Endothelial cell of umbilical vein (primary cell): ENCODE data around the gene PLXNA3. TPM values are rescaled to one million over a fixed set of nuclear protein-coding genes. Genes with fewer than 3 reads are reported as not detected.

Experiments
- BruUV-seq: library from RNA; stranded (reverse); fragments of 400-500 nt; replicated peaks from 2 replicates; lab custom pipeline; 2021; lab: Mats Ljungman, UMichigan
- CTCF ChIA-PET: fragments of 300-600, 350-600 bp; sonication (Branson Sonifier 250); formaldehyde crosslinking; loops from one replicate; lab custom pipeline; 2021; ENCODE audit warnings: antibody characterized with exemption, inconsistent platforms; lab: Charles Lee
- POLR2A ChIA-PET: fragments of 300-600, 350-600 bp; sonication (Branson Sonifier 250); formaldehyde crosslinking; loops from one replicate; lab custom pipeline; 2021; ENCODE audit warnings: antibody characterized with exemption, inconsistent platforms; lab: Charles Lee
- DNase-seq: peaks from one replicate; pipeline ENCODE4 v3.0.0-alpha.2; 2011; ENCODE audit warnings: low read depth, low spot score
- FAIRE-seq: peaks from 2 replicates; lab custom pipeline; 2011; peaks lifted over from hg19 to GRCh38; lab: Jason Lieb, UNC
- H2AFZ ChIP-seq: 2 replicates; pipeline ENCODE4 v1.6.0; 2012; ENCODE audit warnings: low read depth, low read length, control low read depth, inconsistent platforms
- H3K27ac ChIP-seq: 2 replicates; pipeline ENCODE4 v1.5.1; 2011; ENCODE audit warnings: low read depth, mild to moderate bottlenecking, control low read depth, low read length, moderate library complexity; ENCODE audit not compliant: insufficient read depth
- H3K27me3 ChIP-seq, 2 experiments: 2 replicates each; pipeline versions ENCODE4 v1.6.0 to v1.6.1; 2011; ENCODE audit warnings: low read length in 2 of 2, mixed read lengths in 1 of 2; ENCODE audit not compliant: control insufficient read depth in 2 of 2, insufficient read depth in 2 of 2
- H3K36me3 ChIP-seq, 2 experiments: 2 replicates in 1 of 2; 3 replicates in 1 of 2; pipeline ENCODE4 v1.5.1; 2011; ENCODE audit warnings: low read length in 2 of 2, mild to moderate bottlenecking in 1 of 2, moderate library complexity in 1 of 2; ENCODE audit not compliant: control insufficient read depth in 2 of 2, insufficient read depth in 2 of 2; ENCODE audit errors: extremely low read depth in 1 of 2
- H3K4me1 ChIP-seq: 3 replicates; pipeline ENCODE4 v1.5.1; 2011; ENCODE audit warnings: mild to moderate bottlenecking, low read length; ENCODE audit not compliant: control insufficient read depth, insufficient read depth; ENCODE audit errors: extremely low read depth
- H3K4me2 ChIP-seq: 2 replicates; pipeline ENCODE4 v1.6.1; 2011; ENCODE audit warnings: low read length, control low read depth, mixed read lengths; ENCODE audit not compliant: insufficient read depth
- H3K4me3 ChIP-seq, 3 experiments: fragments of 200-600 bp in 1 of 3; sonication (generic), shearing (Covaris generic) in 1 of 3; replicated peaks in 1 of 3; 2 replicates each; pipeline ENCODE4 v1.5.1; 2011 to 2016; ENCODE audit warnings: control low read depth in 3 of 3, low read length in 3 of 3, mild to moderate bottlenecking in 2 of 3, inconsistent platforms in 1 of 3, low read depth in 1 of 3, moderate library complexity in 1 of 3; ENCODE audit not compliant: insufficient read depth in 1 of 3
- H3K79me2 ChIP-seq: 2 replicates; pipeline ENCODE4 v1.6.0; 2012; ENCODE audit warnings: low read length, inconsistent platforms; ENCODE audit not compliant: control insufficient read depth, insufficient read depth
- H3K9ac ChIP-seq: replicated peaks from 2 replicates; pipeline ENCODE3; 2011; ENCODE audit warnings: low read length, control low read depth; ENCODE audit not compliant: insufficient read depth; ENCODE audit errors: extremely low read depth
- H3K9me1 ChIP-seq: replicated peaks from 3 replicates; pipeline ENCODE4 v1.6.0; 2011; ENCODE audit warnings: mild to moderate bottlenecking, low read length; ENCODE audit not compliant: control insufficient read depth, insufficient read depth; ENCODE audit errors: extremely low read depth
- H3K9me3 ChIP-seq: replicated peaks from 2 replicates; pipeline ENCODE4 v1.5.1; 2012; ENCODE audit warnings: low read length, inconsistent platforms; ENCODE audit not compliant: control insufficient read depth, insufficient read depth
- H4K20me1 ChIP-seq: replicated peaks from 2 replicates; pipeline ENCODE3; 2011; ENCODE audit warnings: mild to moderate bottlenecking, low read length; ENCODE audit not compliant: control insufficient read depth, insufficient read depth; ENCODE audit errors: extremely low read depth
- EZH2 ChIP-seq: IDR thresholded peaks from 2 replicates; pipeline ENCODE4 v1.6.1; 2012; ENCODE audit warnings: borderline replicate concordance, low read depth, mild to moderate bottlenecking, moderate library complexity, low read length, inconsistent platforms; ENCODE audit not compliant: severe bottlenecking
- FOS ChIP-seq: IDR thresholded peaks from 2 replicates; pipeline ENCODE4 v1.6.1; 2011; ENCODE audit warnings: mild to moderate bottlenecking, low read length, moderate library complexity, borderline replicate concordance; ENCODE audit not compliant: insufficient read depth
- GATA2 ChIP-seq: IDR thresholded peaks from 2 replicates; pipeline ENCODE4 v1.7.0; 2011; ENCODE audit warnings: low read depth, mild to moderate bottlenecking, moderate library complexity, mixed read lengths, low read length; ENCODE audit not compliant: insufficient read length, insufficient read depth
- JUN ChIP-seq: IDR thresholded peaks from 2 replicates; pipeline ENCODE4 v1.6.1; 2011; ENCODE audit warnings: borderline replicate concordance, low read depth; ENCODE audit not compliant: insufficient read length, insufficient read depth
- MYC ChIP-seq: IDR thresholded peaks from one replicate; pipeline ENCODE4 v1.6.1; 2011; ENCODE audit warnings: mild to moderate bottlenecking, low read depth, low read length
- POLR2A ChIP-seq: IDR thresholded peaks from 2 replicates; pipeline ENCODE4 v1.6.1; 2012; ENCODE audit warnings: low read depth, mild to moderate bottlenecking, control low read depth, low read length
- POLR2AphosphoS5 ChIP-seq: IDR thresholded peaks from 2 replicates; pipeline ENCODE4 v1.6.1; 2012; ENCODE audit warnings: low read depth, mild to moderate bottlenecking, control low read depth, low read length, moderate library complexity; ENCODE audit not compliant: insufficient read depth
- dilution Hi-C: fragments of 300-500 bp; cut with MboI; formaldehyde crosslinking; loops from one replicate; pipeline ENCODE4 v1.15.0; 2019; ENCODE audit warnings: low sequenced_read_pairs; ENCODE audit not compliant: extremely low pct_ligation_motif_present
- intact Hi-C: fragments of 100-400 bp; cut with micrococcal nuclease; formaldehyde crosslinking; loops from one replicate; pipeline ENCODE4 v1.10.0; 2022
- polyA plus RNA-seq, 4 experiments: library from polyadenylated mRNA; depleted of rRNA in 3 of 4; stranded (reverse) in 3 of 4; unstranded in 1 of 4; fragments of >200 nt; gene quantifications; 2 replicates each; pipeline versions ENCODE4 v1.2.1 to v1.2.3, GENCODE V29; 2011 to 2012; ENCODE audit warnings: missing spikeins in 1 of 4
- total RNA-seq: library from RNA; stranded (reverse); gene quantifications from 2 replicates; pipeline ENCODE4 v1.2.3, GENCODE V29; 2021
- TF ChIP-seq, protein P1 (sequence below), 2 donors: IDR thresholded peaks; 1 replicate in 1 of 2; 2 replicates in 1 of 2; pipeline ENCODE4 v1.5.1; 2011; ENCODE audit warnings: low read length in 2 of 2, mild to moderate bottlenecking in 2 of 2, moderate library complexity in 2 of 2, control low read depth in 1 of 2, inconsistent platforms in 1 of 2, low read depth in 1 of 2; ENCODE audit not compliant: insufficient read depth in 1 of 2; ENCODE audit errors: extremely low read depth in 1 of 2
- TF ChIP-seq, protein P2 (sequence below): IDR thresholded peaks from 2 replicates; pipeline ENCODE4 v1.6.1; 2011; ENCODE audit not compliant: insufficient read depth, insufficient read length

Gene PLXNA3
- total and polyA plus RNA-seq, 2 donors (not counting 3 experiments of a cell fraction or from before 2014, with no cell fraction given), result 56.8 to 58.6 TPM

DNA sequence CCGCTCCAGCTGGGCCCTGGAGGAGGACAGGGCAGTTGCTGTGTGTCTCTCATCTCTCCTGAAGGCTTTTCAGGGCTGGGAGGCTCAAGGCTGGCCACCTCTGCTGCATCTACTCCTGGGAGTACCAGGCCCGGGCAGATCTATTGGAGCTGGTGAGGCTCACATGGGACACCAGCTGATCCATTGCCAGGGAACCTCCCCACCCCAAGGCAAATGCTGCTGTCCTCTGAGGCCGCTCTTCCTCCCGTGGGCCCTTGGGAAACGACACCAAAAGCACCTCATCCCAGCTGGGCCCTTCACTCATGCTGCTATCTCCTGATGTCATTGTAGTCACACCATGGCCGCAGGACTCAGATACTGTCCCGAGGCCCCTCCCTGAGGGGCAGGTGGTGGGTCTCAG lies 24.7 kb downstream of the PLXNA3 start:
- TF ChIP-seq MYC (no peak), POLR2AphosphoS5 (no peak), FOS (no peak), POLR2A (no peak), EZH2 (no peak)
- TF ChIP-seq, protein P1, sequence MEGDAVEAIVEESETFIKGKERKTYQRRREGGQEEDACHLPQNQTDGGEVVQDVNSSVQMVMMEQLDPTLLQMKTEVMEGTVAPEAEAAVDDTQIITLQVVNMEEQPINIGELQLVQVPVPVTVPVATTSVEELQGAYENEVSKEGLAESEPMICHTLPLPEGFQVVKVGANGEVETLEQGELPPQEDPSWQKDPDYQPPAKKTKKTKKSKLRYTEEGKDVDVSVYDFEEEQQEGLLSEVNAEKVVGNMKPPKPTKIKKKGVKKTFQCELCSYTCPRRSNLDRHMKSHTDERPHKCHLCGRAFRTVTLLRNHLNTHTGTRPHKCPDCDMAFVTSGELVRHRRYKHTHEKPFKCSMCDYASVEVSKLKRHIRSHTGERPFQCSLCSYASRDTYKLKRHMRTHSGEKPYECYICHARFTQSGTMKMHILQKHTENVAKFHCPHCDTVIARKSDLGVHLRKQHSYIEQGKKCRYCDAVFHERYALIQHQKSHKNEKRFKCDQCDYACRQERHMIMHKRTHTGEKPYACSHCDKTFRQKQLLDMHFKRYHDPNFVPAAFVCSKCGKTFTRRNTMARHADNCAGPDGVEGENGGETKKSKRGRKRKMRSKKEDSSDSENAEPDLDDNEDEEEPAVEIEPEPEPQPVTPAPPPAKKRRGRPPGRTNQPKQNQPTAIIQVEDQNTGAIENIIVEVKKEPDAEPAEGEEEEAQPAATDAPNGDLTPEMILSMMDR (IDR thresholded peaks at IDR 0.05; ENCODE audit: extremely low read depth in 1 of 2, insufficient read depth in 1 of 2, low read depth in 1 of 2, low read length in 2 of 2), result no peak
- CTCF ChIA-PET, result interaction anchor here (1.4 kb wide), 1 partner anchor 8 kb away, joined by 3 read pairs; no protein-coding TSS in a partner anchor
- H3K9ac ChIP-seq, result no peak overlapping the region
- H3K36me3 ChIP-seq, result no peaks in the 10 kb centered on the region
- POLR2A ChIA-PET, result no interaction called here
- dilution Hi-C loops, result no loop called here
- DNase-seq, result no peak
- no peak for FAIRE-seq
- no peaks in the 10 kb centered on the region for H3K27me3 ChIP-seq
- H3K4me1 ChIP-seq, result peaks cover 12% of the 10 kb centered on the region
- peaks cover 10% of the 10 kb centered on the region for H3K79me2 ChIP-seq
- H4K20me1 ChIP-seq, result no peaks in the 10 kb centered on the region
- BruUV-seq, result no TSS peak
- H3K4me2 ChIP-seq, result no peak overlapping the region
- no peak overlapping the region for H2AFZ ChIP-seq
- H3K4me3 ChIP-seq, result no peak overlapping the region
- intact Hi-C loops, result no loop called here
- no peaks in the 10 kb centered on the region for H3K9me3 ChIP-seq
- H3K9me1 ChIP-seq, result no peaks in the 10 kb centered on the region
- no peak overlapping the region for H3K27ac ChIP-seq

DNA sequence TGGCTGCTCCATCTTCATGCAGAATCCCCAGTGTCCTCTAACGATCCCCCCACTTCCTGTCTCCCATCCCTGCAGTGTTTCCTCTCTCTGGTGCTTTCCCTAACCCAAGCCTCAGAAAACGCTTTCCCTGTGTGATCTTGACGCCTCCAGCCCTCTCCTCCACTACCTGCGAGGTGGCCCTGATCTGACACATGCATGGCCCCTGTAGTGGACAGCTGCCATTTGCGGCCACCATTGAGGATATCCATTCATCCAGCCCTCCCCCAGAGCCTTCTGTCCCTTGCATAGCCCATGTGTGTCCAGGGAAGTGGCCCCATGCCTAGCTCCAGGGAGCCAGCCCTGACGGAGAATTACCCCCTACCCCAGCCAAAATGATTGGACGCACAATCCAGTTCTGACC lies 25.2 kb downstream of the PLXNA3 start:
- POLR2A ChIA-PET, result no interaction called here
- DNase-seq (no peak), FAIRE-seq (no peak)
- TF ChIP-seq POLR2A (no peak), EZH2 (no peak), FOS (no peak), GATA2 (no peak), JUN (no peak), POLR2AphosphoS5 (no peak), MYC (no peak)
- TF ChIP-seq, protein P1 (IDR thresholded peaks at IDR 0.05; ENCODE audit: extremely low read depth in 1 of 2, insufficient read depth in 1 of 2, low read depth in 1 of 2, low read length in 2 of 2), result no peak
- TF ChIP-seq, protein P2, sequence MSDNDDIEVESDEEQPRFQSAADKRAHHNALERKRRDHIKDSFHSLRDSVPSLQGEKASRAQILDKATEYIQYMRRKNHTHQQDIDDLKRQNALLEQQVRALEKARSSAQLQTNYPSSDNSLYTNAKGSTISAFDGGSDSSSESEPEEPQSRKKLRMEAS, result no peak
- Histone ChIP-seq H3K9ac (no peak overlapping the region), H3K4me1 (peaks cover 8% of the 10 kb centered on the region), H3K9me1 (no peaks in the 10 kb centered on the region), H3K4me2 (no peak overlapping the region), H4K20me1 (no peaks in the 10 kb centered on the region), H3K79me2 (peaks cover 10% of the 10 kb centered on the region), H3K27ac (no peak overlapping the region), H3K4me3 (no peak overlapping the region), H3K36me3 (no peaks in the 10 kb centered on the region), H2AFZ (no peak overlapping the region), H3K9me3 (no peaks in the 10 kb centered on the region), H3K27me3 (no peaks in the 10 kb centered on the region)
- intact Hi-C loops, result no loop called here
- CTCF ChIA-PET, result no interaction called here
- dilution Hi-C loops, result no loop called here
- BruUV-seq, result no TSS peak
